Activated CD8-positive, alpha-beta T cell treated with anti-CD3 and anti-CD28 coated beads for 36 hours (primary cell): Measurements from ENCODE around the gene RXFP1. TPM values are rescaled to one million over a fixed set of nuclear protein-coding genes. Genes with fewer than 3 reads are reported as not detected.

Experiments used
- ATAC-seq: fragments of 200-7000 bp; cut with Tn5 transposase; one replicate; pipeline ENCODE4 v1.10.0; 2021; ENCODE audit warnings: mild to moderate bottlenecking, moderate library complexity
- CTCF ChIA-PET: fragments of 350-600 bp; sonication (Branson Sonifier 250); formaldehyde crosslinking; loops from one replicate; lab custom pipeline; 2021; ENCODE audit warnings: antibody characterized with exemption; lab: Charles Lee
- POLR2A ChIA-PET: fragments of 350-600 bp; sonication (Branson Sonifier 250); formaldehyde crosslinking; loops from one replicate; lab custom pipeline; 2021; ENCODE audit warnings: antibody characterized with exemption; lab: Charles Lee
- DNase-seq: peaks from one replicate; pipeline ENCODE4 v3.0.0-alpha.2; 2020
- H3K27ac Mint-ChIP-seq: one replicate; pipeline ENCODE4 v1.8.0; 2021; ENCODE audit warnings: mild to moderate bottlenecking, mixed read lengths
- H3K27me3 Mint-ChIP-seq: one replicate; pipeline ENCODE4 v1.8.0; 2021; ENCODE audit warnings: mixed read lengths
- H3K36me3 Mint-ChIP-seq: one replicate; pipeline ENCODE4 v1.8.0; 2021; ENCODE audit warnings: low read depth, mixed read lengths
- H3K4me1 Mint-ChIP-seq: one replicate; pipeline ENCODE4 v1.8.0; 2021; ENCODE audit warnings: low read depth, mixed read lengths
- H3K4me3 Mint-ChIP-seq: one replicate; pipeline ENCODE4 v1.8.0; 2021; ENCODE audit warnings: mild to moderate bottlenecking, moderate library complexity, mixed read lengths
- H3K9me3 Mint-ChIP-seq: one replicate; pipeline ENCODE4 v1.8.0; 2021; ENCODE audit warnings: mixed read lengths
- CTCF ChIP-seq: fragments of 200-600 bp; IDR thresholded peaks from one replicate; pipeline ENCODE4 v1.8.0; 2022; ENCODE audit warnings: antibody characterized with exemption, mild to moderate bottlenecking
- intact Hi-C: fragments of 100-400 bp; cut with micrococcal nuclease; formaldehyde crosslinking; loops from one replicate; pipeline ENCODE4 v1.10.0; 2022
- total RNA-seq, 2 experiments: library from RNA; stranded (reverse); gene quantifications; one replicate each; pipeline ENCODE4 v1.2.3, GENCODE V29; 2021

Gene RXFP1
- total RNA-seq, 2 experiments from 2014 or later: not detected

- POLR2A ChIA-PET: interaction anchor here (0.7 kb wide), 1 partner anchor 31 kb away, joined by 3 read pairs; no protein-coding TSS in a partner anchor
- no peak overlapping the region for H3K27ac Mint-ChIP-seq
- H3K4me1 Mint-ChIP-seq: no peaks in the 10 kb centered on the region
- peaks cover under 1% of the 10 kb centered on the region for H3K27me3 Mint-ChIP-seq
- H3K9me3 Mint-ChIP-seq: no peaks in the 10 kb centered on the region
- no peak overlapping the region for H3K4me3 Mint-ChIP-seq
- DNase-seq: no peak
- no peak for ATAC-seq
- no peak for TF ChIP-seq CTCF
- CTCF ChIA-PET: no interaction called here
- intact Hi-C loops: no loop called here
- no peaks in the 10 kb centered on the region for H3K36me3 Mint-ChIP-seq
Observed at GRCh38 chr4:158560284-158560683, 38.6 kb downstream of the RXFP1 start.

- no peak overlapping the region for H3K4me3 Mint-ChIP-seq
- no peak for ATAC-seq
- H3K9me3 Mint-ChIP-seq: no peaks in the 10 kb centered on the region
- ChIA-PET POLR2A (no interaction called here), CTCF (no interaction called here)
- H3K27ac Mint-ChIP-seq: no peak overlapping the region
- intact Hi-C loops: no loop called here
- no peak for TF ChIP-seq CTCF
- peaks cover 2% of the 10 kb centered on the region for H3K27me3 Mint-ChIP-seq
- H3K36me3 Mint-ChIP-seq: no peaks in the 10 kb centered on the region
- H3K4me1 Mint-ChIP-seq: no peaks in the 10 kb centered on the region
- no peak for DNase-seq
Observed at GRCh38 chr4:158566860-158567259, 45.2 kb downstream of the RXFP1 start.

- no peaks in the 10 kb centered on the region for H3K36me3 Mint-ChIP-seq
- no peaks in the 10 kb centered on the region for H3K4me1 Mint-ChIP-seq
- no peak for DNase-seq
- ChIA-PET CTCF (no interaction called here), POLR2A (no interaction called here)
- ATAC-seq: no peak
- H3K27me3 Mint-ChIP-seq: no peaks in the 10 kb centered on the region
- intact Hi-C loops: no loop called here
- no peak for TF ChIP-seq CTCF
- H3K9me3 Mint-ChIP-seq: no peaks in the 10 kb centered on the region
- no peak overlapping the region for H3K4me3 Mint-ChIP-seq
- H3K27ac Mint-ChIP-seq: no peak overlapping the region
Observed at GRCh38 chr4:158571736-158572135, 50.1 kb downstream of the RXFP1 start.

GRCh38 chr4:158572608-158573007 lies 50.9 kb downstream of the RXFP1 start:
- no peak overlapping the region for H3K27ac Mint-ChIP-seq
- no peak for TF ChIP-seq CTCF
- no peak for ATAC-seq
- intact Hi-C loops: no loop called here
- no peaks in the 10 kb centered on the region for H3K9me3 Mint-ChIP-seq
- no peaks in the 10 kb centered on the region for H3K36me3 Mint-ChIP-seq
- H3K4me3 Mint-ChIP-seq: no peak overlapping the region
- no peaks in the 10 kb centered on the region for H3K4me1 Mint-ChIP-seq
- DNase-seq: no peak
- ChIA-PET POLR2A (no interaction called here), CTCF (no interaction called here)
- no peaks in the 10 kb centered on the region for H3K27me3 Mint-ChIP-seq

GRCh38 chr4:158578476-158578875 lies 56.8 kb downstream of the RXFP1 start:
- POLR2A ChIA-PET: no interaction called here
- Mint-ChIP-seq H3K27ac (no peak overlapping the region), H3K4me3 (no peak overlapping the region), H3K9me3 (no peaks in the 10 kb centered on the region), H3K27me3 (peaks cover 5% of the 10 kb centered on the region), H3K36me3 (no peaks in the 10 kb centered on the region), H3K4me1 (no peaks in the 10 kb centered on the region)
- CTCF ChIA-PET: no interaction called here
- no peak for TF ChIP-seq CTCF
- DNase-seq (no peak), ATAC-seq (no peak)
- intact Hi-C loops: no loop called here
